ENCODE measurements around the gene ERICH6B. TPM values are rescaled to one million over a fixed set of nuclear protein-coding genes. Genes with fewer than 3 reads are reported as not detected.

ERICH6B gene
- total RNA-seq, 4 donors from 2014 or later: not detected

DNA sequence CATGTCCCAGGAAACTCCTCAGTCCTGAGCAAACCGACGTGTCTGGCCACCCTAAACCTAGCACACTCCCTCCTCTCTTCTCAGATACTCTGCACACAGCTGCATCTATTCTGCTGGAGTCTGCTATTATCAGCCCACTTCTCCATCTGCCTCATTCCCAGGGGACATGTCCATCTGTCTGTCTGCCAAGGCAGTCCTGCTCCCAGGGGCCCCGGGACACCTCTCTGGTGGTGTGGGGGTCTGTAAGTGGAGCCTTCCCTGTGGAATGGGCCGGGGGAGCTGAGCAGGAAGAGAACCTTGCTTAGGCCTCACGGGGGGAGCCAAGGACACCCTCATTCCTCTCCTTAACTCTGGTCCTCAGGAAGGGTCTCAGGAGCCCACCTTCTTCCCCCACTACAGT lies 72.7 kb downstream of the ERICH6B start:
- 82% methylated on average over 3 of the region's 5 CpGs; no CpG with 5 or more reads in 1 of the 2 donors for WGBS, 2 donors (ENCODE audit: low coverage in 1 of 2)
- no peaks in the 10 kb centered on the region for H3K36me3 ChIP-seq
- TF ChIP-seq POLR2AphosphoS5 (IDR thresholded peaks at IDR 0.05): no peak
- no peak for TF ChIP-seq POLR2A (IDR thresholded peaks at IDR 0.05)
- no peak for TF ChIP-seq EP300 (IDR thresholded peaks at IDR 0.05)
- TF ChIP-seq, protein P1, sequence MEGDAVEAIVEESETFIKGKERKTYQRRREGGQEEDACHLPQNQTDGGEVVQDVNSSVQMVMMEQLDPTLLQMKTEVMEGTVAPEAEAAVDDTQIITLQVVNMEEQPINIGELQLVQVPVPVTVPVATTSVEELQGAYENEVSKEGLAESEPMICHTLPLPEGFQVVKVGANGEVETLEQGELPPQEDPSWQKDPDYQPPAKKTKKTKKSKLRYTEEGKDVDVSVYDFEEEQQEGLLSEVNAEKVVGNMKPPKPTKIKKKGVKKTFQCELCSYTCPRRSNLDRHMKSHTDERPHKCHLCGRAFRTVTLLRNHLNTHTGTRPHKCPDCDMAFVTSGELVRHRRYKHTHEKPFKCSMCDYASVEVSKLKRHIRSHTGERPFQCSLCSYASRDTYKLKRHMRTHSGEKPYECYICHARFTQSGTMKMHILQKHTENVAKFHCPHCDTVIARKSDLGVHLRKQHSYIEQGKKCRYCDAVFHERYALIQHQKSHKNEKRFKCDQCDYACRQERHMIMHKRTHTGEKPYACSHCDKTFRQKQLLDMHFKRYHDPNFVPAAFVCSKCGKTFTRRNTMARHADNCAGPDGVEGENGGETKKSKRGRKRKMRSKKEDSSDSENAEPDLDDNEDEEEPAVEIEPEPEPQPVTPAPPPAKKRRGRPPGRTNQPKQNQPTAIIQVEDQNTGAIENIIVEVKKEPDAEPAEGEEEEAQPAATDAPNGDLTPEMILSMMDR (IDR thresholded peaks at IDR 0.05): no peak
- no peaks in the 10 kb centered on the region for H3K9me3 ChIP-seq
- H3K4me3 ChIP-seq: no peak overlapping the region
- H3K27ac ChIP-seq: no peak overlapping the region
- no peak for ATAC-seq
- no peaks in the 10 kb centered on the region for H3K4me1 ChIP-seq
- H3K27me3 ChIP-seq: peaks cover 4% of the 10 kb centered on the region

DNA sequence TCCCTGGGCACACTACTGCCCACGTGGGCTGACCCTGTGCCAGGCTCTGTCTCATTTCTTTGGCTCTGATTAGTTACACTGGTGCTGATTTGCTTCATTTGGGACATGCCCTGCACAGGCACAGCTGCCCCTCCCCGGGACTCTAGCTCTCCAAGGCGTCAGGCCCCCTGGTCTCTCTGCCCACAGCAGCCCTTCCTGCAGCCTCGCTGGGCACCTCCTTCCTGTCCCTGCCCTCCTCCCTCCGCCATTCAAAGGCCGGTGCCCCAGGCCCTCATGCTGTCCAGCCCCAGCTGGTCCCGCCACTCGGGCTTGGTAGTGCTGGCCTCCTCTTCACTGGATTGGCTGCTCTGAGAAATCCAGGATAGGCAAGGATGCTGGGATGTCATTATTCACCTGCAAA lies 73.1 kb downstream of the ERICH6B start:
- ATAC-seq: no peak
- no peak for TF ChIP-seq POLR2A (IDR thresholded peaks at IDR 0.05)
- TF ChIP-seq, protein P1 (IDR thresholded peaks at IDR 0.05): no peak
- TF ChIP-seq POLR2AphosphoS5 (IDR thresholded peaks at IDR 0.05): no peak
- TF ChIP-seq EP300 (IDR thresholded peaks at IDR 0.05): no peak
- no peak overlapping the region for H3K4me3 ChIP-seq
- no peaks in the 10 kb centered on the region for H3K36me3 ChIP-seq
- H3K4me1 ChIP-seq: no peaks in the 10 kb centered on the region
- WGBS, 2 donors (ENCODE audit: low coverage in 1 of 2): 47% methylated on average over 1 of the region's 8 CpGs; no CpG with 5 or more reads in 1 of the 2 donors
- H3K9me3 ChIP-seq: no peaks in the 10 kb centered on the region
- H3K27ac ChIP-seq: no peak overlapping the region
- H3K27me3 ChIP-seq: peaks cover 2% of the 10 kb centered on the region

GRCh38 chr13:45541806-45542205 lies 73.7 kb downstream of the ERICH6B start:
- ATAC-seq: no peak
- H3K36me3 ChIP-seq: no peaks in the 10 kb centered on the region
- H3K9me3 ChIP-seq: no peaks in the 10 kb centered on the region
- TF ChIP-seq, protein P1 (IDR thresholded peaks at IDR 0.05): no peak
- TF ChIP-seq POLR2AphosphoS5 (IDR thresholded peaks at IDR 0.05) (no peak), POLR2A (IDR thresholded peaks at IDR 0.05) (no peak), EP300 (IDR thresholded peaks at IDR 0.05) (no peak)
- H3K4me3 ChIP-seq: no peak overlapping the region
- no peak overlapping the region for H3K27ac ChIP-seq
- WGBS, 2 donors (ENCODE audit: low coverage in 1 of 2): 85 to 100% methylated on average over 1 to 10 of the region's 11 CpGs
- H3K4me1 ChIP-seq: no peaks in the 10 kb centered on the region
- H3K27me3 ChIP-seq: no peaks in the 10 kb centered on the region

- ATAC-seq: no peak
Measured at GRCh38 chr13:45540864-45541263, 74.7 kb downstream of the ERICH6B start.

GRCh38 chr13:45540195-45540594 lies 75.3 kb downstream of the ERICH6B start:
- Histone ChIP-seq H3K36me3 (peaks cover 0 to 12% of the 10 kb centered on the region in 2 donors), H3K4me1 (no peaks in the 10 kb centered on the region), H3K4me3 (no peak overlapping the region), H3K27me3 (no peaks in the 10 kb centered on the region), H3K9me3 (no peaks in the 10 kb centered on the region), H3K27ac (no peak overlapping the region)
- WGBS, 2 donors (ENCODE audit: low coverage in 1 of 2): no CpG with 5 or more reads among the region's 6 CpGs
- ATAC-seq: no peak
- no peak for TF ChIP-seq POLR2AphosphoS5 (IDR thresholded peaks at IDR 0.05)
- no peak for TF ChIP-seq POLR2A (IDR thresholded peaks at IDR 0.05)

More at GRCh38 chr13:45540864-45541263, 74.7 kb downstream of the ERICH6B start:
- no peak overlapping the region for H3K27ac ChIP-seq
- H3K9me3 ChIP-seq: no peaks in the 10 kb centered on the region
- no peaks in the 10 kb centered on the region for H3K4me1 ChIP-seq
- no peaks in the 10 kb centered on the region for H3K27me3 ChIP-seq
- no peak overlapping the region for H3K4me3 ChIP-seq
- TF ChIP-seq POLR2AphosphoS5 (IDR thresholded peaks at IDR 0.05): no peak
- no peak for TF ChIP-seq POLR2A (IDR thresholded peaks at IDR 0.05)
- no peak for TF ChIP-seq EP300 (IDR thresholded peaks at IDR 0.05)
- TF ChIP-seq, protein P1 (IDR thresholded peaks at IDR 0.05): no peak
- peaks cover 0 to 5% of the 10 kb centered on the region in 2 donors for H3K36me3 ChIP-seq
- 95% methylated on average over 9 of the region's 10 CpGs; no CpG with 5 or more reads in 1 of the 2 donors for WGBS, 2 donors (ENCODE audit: low coverage in 1 of 2)

Data from gastroesophageal sphincter (tissue), 4 donors.